NCI-H748 treated with DMSO at 0.1 percent for 48 hours (cell line): ENCODE results near the gene KRT73.

Experiments used
- DNase-seq: peaks from one replicate; lab custom pipeline; 2025; lab: John Stamatoyannopoulos, UW

Gene KRT73

DNA sequence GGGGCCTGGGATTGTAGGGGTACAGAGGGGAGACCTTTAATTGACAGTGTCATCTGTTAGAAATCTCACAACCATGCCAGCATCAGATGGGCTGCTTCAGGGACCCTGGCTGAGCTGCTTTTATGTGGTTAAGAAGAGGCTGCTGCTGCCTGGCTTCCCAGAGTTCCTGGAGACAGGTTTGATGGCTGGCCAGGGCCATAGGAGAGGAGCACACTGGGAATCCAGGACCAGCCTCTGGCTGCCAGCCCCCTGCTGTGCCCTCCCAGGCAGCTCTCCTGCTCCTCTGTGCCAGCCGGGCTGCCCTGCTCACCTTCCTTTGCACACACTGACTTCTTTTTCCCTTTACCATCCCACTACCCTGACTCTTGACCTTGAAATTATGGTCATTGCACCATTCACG, 507 bp upstream of the KRT73 start:
- DNase-seq: no peak

DNA sequence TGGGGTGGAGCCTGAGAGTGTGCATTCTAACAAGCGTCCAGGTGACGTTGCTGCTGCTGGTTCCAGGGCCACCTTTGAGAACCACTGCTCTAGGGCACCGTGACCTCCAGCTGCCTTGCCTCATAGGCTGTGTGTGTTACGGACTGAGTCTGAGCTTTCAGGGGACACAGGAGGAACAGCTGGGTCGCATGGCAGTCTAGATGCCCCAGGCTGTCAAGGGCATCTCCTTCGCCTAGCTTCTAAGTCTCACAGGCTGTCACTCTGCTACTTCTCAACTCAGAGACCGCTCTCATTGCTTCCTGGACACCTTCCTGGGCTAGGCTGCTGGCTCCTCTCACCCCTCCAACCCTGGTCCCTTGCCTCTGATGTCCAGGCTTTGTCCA, 965 bp downstream of the KRT73 start:
- no peak for DNase-seq

DNA sequence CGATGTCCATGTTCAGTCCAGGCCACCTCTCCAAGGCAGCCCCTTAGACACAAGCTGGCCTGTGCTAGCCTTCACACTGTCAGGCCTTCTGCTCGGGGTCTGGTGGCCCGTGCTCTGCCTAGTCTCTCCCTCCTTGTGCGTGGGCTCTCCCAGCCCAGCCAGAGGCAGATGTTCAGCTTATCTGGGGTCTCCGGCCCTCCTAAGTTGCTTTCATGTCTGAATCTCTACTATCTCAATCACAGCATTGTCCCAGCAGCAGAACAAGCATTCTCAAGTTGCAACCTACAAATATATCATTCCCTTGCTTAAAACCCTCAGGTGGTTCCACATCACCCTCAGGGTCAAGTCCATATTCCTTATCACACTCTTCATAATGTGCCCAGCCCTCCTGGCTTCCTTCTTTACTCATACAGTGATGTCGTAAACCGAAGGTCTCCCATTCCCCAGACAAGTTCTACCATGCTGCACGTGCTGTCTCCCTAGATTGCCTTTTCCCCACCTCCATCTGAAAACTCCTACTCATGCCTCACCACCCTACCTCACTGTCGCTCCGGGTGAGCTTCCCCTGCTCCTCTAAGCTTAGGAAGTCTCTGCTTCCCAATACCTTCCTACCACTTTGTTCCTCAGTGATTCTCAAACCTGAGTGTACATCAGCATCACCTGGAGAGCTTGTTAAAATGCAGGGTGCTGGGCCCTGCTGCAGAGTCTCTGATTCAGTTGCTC, 1.5 kb downstream of the KRT73 start:
- no peak for DNase-seq

DNA sequence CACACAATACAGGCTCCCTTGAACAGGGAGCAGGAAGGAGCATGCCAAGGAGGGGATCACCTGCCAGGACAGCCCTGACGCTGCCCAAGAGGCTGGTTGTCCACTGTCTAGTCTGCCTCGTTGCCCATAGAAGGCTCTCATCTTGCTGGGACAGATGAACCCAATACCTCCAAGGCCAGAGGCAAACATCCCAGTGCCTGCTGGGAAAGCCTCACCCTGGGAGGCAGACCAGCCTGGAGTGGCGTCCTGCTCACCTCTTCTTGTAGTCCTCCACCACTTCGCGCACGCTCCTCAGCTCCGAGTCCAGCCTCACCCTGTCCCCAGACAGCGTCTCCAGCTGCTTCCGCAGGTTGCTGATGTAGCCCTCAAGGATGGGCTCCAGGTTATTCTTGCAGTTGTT, 2.4 kb downstream of the KRT73 start:
- DNase-seq: no peak

DNA sequence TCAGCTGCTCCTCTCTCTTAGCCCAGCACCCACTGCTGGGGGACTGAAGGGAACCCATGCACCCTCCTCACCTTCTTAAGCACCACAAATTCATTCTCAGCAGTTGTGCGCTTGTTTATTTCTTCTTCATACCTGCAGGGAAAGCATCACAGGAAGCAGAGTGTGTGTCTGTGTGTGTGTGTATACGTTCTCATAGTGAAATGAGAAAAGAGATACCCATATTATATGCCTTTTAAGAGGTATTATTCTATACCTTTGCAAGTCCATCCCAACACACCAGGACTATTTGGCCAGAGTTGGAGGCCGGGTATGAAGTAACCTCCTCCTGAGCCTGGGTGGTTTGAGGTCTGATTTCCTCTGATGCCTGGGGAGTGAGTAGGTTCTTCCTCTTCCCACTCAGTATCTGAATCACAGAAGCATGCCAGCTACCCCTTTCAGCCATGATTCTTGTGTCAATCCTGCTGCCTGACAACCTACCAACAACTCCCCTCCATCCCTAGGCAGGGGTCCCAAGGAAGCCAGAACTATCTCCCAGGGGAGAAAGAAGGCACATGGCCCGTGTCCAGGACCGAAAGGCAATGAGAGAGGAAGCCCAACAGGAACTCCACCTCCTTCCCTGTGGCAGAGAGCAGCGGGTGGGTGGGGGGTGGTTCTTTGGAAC, 3.0 kb downstream of the KRT73 start:
- DNase-seq: no peak

DNA sequence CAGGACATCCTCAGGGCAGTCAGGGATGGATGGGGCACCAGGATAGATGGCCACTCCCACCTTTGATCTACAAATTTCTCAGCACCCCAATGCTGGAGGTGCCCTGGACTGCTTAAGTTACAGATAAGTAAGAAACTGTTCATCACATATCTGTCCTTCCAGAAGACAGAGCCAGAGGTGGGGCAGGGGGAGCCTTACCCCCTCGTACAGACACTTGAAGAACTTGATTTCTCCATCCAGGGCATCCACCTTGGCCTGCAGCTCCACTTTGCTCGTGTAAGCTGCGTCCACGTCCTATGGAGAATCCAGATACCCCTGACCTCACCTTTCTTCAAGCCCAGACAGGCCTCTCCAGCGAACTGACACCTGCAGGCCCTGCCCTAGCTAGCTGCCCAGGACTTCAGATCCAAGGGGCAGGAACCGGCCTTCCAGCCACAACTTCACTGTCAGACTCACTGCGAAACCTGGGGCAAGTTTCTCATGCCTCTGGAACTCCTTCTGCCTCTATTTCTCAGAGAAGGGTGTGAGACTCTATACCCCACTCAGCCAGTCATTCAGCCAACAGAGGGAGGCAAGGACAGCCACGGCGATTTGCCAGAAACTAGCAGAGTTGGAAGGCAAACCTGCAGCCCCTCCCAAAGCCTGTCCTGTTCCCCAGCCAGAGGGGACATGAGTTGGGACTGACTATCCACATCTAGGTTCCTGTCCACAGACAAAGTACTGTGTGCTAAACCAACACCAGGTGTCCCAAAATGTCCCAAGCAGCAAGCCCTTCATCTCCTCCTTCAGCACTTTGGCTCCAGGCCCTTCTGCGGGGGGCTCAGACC, 3.8 kb downstream of the KRT73 start:
- no peak for DNase-seq

DNA sequence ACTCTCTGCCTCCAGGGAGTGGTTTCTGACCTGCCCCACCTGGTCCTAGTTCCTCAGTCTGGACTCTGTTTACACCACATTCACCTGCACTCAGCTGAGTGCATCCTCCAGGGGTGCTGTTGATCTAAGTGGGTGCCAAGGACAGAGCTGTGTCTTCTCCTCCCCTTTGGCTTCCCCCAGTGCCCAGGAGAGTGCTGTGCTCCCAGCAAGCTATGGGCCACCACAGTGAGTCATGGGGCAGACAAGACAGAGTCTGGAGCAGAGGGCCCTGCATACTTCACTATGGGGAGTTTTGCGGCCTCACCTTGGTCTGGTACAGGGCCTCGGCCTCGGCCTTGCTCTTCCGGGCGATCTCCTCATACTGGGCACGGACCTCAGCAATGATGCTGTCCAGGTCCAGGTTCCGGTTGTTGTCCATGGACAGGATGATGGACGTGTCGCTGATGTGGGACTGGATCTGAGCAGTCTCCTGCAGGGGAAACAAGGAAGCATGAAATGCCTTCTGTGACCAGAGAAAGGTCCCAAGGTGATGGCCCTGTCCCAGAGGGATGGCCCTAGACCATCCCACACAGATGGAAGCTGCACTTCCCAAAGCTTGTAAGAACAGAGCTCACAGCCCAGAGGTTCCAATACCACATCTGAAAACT, 4.9 kb downstream of the KRT73 start:
- DNase-seq: no peak

DNA sequence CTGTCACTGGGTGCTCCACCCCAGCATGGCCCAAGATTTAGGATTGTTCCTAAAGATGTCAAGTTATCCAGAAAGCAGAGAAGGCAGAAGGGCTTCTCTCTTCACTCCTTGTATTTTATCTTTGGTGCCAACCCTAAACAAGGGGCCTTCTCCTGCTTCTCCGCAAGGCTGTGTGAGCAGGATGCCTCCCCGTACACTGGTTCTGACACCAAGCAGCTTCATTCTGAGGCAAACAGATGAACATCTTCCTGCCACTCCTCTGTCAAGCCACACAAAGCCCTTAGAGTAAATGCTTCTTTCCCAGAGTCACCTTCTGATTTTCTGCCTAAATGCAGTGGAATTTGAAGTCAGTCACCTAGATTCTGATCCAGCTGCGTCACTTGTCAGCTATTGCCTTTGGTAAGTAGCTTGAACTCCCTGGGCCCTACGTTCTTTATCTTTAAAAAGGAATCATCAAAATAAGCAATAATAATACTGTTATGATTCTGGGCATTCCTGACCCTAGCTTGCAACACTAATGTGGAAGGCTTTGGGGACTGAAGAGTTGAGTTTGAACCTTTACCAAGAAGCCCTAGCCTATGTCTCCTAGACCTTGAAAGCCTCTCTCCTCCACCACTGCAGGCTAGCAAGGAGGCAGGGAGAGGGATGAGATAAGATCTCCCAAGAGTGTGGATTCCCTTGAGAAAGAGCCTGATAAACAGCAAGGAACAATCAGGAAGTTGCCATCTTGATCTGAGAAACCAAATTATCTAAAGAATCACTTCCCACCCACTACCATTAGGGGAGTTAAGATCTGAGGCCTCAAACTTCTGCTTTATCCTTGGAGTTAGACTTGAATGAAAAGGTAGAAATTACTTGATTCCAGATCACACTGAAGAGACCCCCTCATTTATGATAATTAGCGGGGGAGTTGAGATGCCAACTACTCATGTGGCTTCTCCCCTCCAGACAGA, 5.7 kb downstream of the KRT73 start:
- DNase-seq: no peak

DNA sequence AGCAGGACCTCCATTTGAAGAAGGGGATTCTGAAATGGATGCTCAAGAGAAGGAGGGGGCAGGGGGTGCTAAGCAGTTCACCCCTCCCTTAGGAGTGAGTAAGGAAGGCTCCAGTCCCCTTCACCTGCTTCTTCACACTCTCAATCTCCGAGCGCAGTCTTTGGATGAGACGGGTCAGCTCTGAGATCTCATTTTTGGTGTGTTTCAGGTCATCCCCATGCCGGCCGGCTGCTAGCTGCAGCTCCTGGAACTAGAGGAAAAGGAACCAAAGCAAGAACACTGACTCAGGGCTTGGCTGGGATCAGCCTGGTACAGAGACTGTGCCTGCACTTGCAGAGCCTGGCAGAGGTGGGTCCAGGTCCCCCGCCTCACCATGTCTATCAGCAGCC, 7.3 kb downstream of the KRT73 start:
- no peak for DNase-seq

DNA sequence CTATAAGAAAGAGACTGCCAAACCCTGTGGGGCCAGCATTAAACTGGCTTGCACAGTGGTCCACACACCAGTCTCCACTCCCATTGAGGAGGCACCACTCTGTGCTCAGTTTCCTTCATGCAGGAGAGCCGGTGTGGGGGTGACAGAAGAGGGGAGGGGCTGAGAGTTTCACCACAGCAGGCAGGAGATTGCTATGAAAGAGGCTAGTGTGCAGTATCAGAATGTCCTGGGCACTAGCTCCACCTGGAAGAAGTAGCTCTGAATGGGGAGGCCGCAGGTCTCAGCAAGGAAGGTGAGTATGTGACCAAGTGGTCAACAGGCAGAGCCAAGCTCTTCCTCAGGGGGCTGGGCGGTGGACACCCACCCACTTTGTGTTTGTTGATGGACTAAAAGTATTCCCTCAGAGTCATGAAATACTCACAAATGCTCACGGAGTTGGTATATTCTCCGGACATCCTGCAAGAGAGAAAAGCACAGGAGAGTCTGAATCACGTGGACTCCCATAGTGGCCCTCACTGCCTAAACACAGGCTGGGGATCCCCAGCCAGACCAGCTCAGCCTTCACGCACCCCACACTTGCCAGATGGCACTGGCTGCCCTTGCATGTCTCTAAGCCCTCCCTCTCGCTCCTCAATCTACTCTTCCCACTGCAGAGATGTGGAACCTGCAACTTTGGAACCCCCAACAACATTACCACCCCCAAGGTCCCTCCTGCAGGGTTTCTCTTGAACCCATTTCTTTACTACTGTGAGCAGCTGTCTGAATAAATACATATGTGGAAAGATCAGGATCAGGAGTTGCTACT, 9.3 kb downstream of the KRT73 start:
- DNase-seq: no peak

DNA sequence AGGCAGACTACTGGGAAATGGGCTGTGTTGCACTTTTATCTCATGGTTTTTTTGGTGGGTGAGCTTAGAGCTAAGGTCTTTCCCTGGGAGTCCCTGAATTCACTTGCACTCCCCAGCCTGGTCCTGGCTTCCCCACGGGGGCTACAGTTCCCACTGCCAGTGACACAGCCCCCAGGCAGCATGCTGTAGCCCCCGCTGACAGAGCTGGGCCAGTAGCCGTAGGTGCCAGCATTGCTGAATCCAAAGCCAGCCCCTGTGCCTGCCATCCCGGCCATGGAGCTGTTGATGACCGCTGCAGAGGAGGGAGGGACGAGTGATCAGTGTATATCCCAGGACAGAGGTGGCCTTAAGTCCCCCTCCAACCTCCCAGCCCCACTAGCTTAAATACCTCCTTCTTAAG, 10.2 kb downstream of the KRT73 start:
- no peak for DNase-seq

DNA sequence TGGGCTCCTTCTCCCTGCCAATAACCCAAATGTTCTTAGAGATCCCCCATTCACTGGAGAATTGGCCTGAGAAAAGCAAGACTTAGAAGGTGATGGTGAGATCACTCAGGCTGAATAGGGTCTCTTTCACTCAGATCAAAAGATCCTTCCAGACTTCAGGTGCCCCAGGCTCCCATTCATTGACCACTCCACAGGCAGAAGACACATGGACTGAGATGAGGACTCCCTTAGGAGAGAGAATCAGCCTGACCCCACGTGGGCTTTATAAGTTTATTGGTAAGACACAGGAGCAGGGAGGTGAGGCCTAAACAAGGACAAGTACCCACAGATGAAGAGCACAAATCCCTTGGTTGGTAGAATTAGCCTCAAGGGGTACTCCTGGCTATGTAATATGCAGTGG, 11.0 kb downstream of the KRT73 start:
- DNase-seq: no peak

DNA sequence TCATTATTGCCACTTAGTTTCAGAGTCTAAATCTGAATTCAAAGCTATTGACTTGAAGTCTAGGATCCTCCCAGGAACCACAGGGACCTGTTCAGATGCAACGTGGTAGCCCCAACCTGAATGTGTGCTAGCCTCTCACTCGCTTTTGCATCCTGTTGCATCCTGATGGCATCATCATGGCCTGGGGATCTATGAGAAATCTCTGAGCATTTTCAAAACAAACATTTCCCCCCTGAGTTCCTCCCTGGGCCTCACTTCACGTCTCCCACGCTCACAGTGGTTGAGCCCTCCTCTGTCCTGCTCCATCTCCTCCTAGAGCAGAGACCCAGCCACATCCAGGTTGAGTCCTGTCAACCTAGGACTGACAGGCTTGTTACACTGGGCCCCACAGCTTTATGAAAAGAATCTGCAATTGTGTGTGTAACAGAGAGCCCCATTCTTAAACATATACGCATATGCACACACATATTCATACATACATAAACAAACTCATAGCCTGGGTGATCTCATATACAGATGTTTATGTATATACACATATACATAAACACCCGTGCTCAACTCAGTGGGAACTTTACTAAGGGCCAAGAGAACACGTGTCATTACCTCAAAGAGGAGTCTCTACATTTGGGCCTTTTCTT, 11.7 kb downstream of the KRT73 start:
- DNase-seq: no peak

DNA sequence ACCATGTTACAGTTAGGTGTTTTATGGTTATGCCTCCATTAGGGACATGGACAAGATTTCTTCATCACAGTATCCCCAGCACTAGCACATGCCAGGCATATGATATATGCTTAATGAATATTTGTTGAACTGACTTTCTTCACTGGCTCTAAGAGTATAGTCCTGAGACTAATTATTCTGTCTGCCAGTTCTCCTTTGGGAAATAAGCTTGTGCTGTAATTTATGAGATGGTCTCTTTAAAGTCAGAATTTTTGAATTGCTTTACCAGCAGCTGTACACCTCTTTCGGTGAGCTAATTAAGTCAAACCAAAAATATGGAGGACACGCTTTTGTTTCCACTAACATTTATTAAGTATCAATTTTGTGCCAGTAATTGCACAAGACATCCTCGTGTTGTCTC, 12.3 kb downstream of the KRT73 start:
- no peak for DNase-seq

DNA sequence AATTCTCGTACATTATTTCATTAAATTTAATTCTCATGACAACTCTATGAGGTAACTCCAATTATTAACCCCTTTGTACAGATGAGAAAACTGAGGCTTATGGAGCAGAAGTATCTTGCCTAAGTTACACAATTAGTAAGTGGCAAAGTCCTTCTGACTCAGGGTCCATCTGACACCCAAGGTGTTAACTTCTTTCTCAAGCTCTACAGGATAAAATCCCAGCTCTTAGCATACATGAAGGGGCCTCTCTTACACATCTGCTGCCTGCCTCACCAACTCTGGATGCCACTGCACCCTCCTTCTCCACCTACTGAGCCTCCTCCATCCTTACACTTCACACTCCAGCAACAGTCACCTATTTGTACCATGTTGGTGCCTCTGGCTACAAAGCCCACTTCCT, 12.8 kb downstream of the KRT73 start:
- no peak for DNase-seq

DNA sequence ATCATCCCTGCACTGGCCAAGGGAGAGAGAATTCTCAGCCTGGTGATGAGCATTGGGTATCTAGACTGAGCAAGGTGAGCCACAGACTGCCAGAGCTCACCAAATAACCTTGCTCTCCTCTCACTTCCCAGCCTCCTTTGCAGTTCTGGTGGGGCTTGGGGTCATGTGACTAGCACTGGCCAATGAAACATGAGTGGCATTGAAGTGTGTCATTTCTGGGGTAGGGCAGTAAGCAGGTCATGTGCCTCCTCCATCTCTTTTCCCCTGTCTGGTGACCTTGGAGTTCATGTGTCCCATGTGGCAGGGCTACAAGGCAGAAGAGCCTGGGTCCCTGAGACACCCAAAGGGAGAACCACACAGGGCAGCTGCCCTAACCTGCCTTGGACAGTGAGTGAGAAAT, 13.5 kb downstream of the KRT73 start:
- no peak for DNase-seq

DNA sequence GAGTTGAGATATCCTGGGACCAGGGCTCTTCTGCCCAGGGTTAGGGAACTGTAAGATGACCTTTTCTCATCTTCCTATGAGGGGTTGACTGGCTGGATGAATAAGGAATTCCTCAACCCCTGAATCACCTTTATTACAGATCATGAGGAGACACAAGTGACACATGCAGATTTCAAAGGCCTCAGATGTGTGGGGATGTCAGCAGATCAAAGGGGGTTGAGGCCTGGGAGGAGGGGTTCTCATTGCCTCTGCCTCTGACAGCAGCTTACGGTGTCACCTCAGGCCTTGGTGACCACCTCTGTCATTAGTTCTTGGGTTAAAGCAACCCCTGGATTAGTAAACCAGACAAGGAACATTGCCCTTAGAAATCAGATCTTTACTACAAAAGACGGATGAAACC, 15.0 kb downstream of the KRT73 start:
- no peak for DNase-seq

DNA sequence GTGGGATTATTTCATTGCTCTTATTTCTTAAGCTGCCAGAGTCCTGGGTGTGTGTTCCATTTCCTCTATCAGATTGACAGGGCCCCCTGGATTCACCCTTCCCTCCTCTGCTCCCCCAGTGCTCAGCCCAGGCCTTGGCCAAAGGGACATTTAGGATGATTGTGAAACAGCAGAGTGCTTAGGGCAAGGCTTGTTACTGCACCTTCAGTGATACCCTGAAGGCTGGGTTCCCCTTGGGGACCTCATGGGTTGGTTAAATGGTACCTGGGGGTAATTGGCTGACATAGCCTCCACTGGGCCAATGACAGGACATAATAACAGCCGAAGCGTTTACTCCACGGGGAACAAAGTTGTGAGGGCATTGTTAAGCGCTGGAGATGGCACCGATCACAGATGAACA, 15.8 kb downstream of the KRT73 start:
- no peak for DNase-seq

DNA sequence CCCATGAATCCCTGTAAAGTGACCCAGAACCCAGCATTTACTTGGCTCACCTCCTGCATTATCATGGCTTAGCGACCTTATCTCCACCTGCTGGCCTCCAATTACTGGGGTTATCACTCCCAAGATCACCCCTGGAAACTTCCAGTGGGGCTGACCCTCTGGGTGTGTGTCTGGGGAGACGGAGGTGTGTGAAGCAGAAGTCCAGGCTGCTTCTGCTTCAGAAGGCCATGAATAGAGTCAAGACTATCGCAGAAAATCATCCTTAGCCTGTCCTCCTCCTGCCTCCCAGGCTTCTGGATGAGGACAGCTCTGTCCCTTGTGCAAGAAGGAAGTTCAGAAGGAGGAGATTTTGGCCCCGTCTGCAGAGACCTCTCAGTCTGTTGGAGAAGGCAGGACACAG, 16.7 kb downstream of the KRT73 start:
- DNase-seq: no peak

DNA sequence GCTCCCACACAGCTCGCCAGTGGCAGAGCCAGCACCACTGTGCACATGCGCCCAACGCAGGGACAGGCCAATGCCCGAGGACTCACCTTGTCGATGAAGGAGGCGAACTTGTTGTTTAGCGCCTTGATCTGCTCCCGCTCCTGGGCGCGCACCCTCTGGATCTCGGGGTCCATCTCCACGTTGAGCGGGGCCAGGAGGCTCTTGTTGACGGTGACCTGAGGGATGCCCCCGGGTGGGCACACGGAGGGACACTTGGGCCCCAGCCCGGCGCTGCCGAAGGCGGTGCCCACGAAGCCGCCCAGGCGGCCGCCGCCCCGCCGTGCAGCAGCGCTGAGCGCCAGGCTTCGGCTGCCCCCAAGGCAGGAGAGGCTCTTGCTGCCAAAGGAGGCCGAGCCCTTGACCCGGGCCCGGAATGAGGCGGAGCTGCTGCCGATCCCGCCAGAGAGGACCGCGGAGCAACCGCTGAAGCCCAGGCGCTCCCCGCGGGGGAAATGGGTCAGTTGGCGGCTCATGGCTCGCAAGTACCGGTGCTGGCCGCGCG, 17.3 kb downstream of the KRT73 start, which contains the start of gene KRT72:
TSS of gene KRT72 (minus strand) at position 523 of the 541 bp plus-strand sequence. CDS start at position 512, 11 bp downstream.
- no peak for DNase-seq
